Measurements from ENCODE around the gene SPATA7.

SPATA7 gene

GRCh38 chr14:88481794-88482193 lies 96.3 kb downstream of the SPATA7 start:
- no peak for DNase-seq (ENCODE audit: low spot score)

- DNase-seq (ENCODE audit: low spot score), result no peak
Measured at GRCh38 chr14:88482524-88482923, 97.1 kb downstream of the SPATA7 start.
